ENCODE results near the gene THBS3.

The THBS3 gene

GRCh38 chr1:155169541-155169940 is 38.2 kb downstream of the THBS3 start:
- TF ChIP-seq CEBPB (IDR thresholded peaks at IDR 0.05), result no peak
- no peak for TF ChIP-seq MAX (IDR thresholded peaks at IDR 0.05)
- TF ChIP-seq ZBTB7A (IDR thresholded peaks at IDR 0.05; ENCODE audit: low read depth), result no peak
- TF ChIP-seq FOXM1 (IDR thresholded peaks at IDR 0.05; ENCODE audit: borderline replicate concordance, low read depth), result no peak
- no peak for TF ChIP-seq EGR1 (IDR thresholded peaks at IDR 0.05)
- TF ChIP-seq TAF1 (IDR thresholded peaks at IDR 0.05; ENCODE audit: low read depth), result no peak
- TF ChIP-seq CREB1 (IDR thresholded peaks at IDR 0.05; ENCODE audit: low read depth), result no peak
- no peak for TF ChIP-seq USF1 (IDR thresholded peaks at IDR 0.05)
- no peak for TF ChIP-seq REST (IDR thresholded peaks at IDR 0.05; ENCODE audit: low read depth)
- no peak for TF ChIP-seq NFIC (IDR thresholded peaks at IDR 0.05)

- TF ChIP-seq EP300 (IDR thresholded peaks at IDR 0.05; ENCODE audit: borderline replicate concordance) (no peak), TEAD4 (IDR thresholded peaks at IDR 0.05) (no peak), ZBTB7A (IDR thresholded peaks at IDR 0.05; ENCODE audit: low read depth) (no peak), CREB1 (IDR thresholded peaks at IDR 0.05; ENCODE audit: low read depth) (no peak), TAF1 (IDR thresholded peaks at IDR 0.05; ENCODE audit: low read depth) (no peak), FOXM1 (IDR thresholded peaks at IDR 0.05; ENCODE audit: borderline replicate concordance, low read depth) (no peak), USF1 (IDR thresholded peaks at IDR 0.05) (no peak), RAD21 (IDR thresholded peaks at IDR 0.05; ENCODE audit: low read depth) (no peak), TCF12 (IDR thresholded peaks at IDR 0.05; ENCODE audit: low read depth) (no peak), CEBPB (IDR thresholded peaks at IDR 0.05) (no peak), YY1 (IDR thresholded peaks at IDR 0.05; ENCODE audit: low read depth) (no peak), EGR1 (IDR thresholded peaks at IDR 0.05) (no peak)
Observed at GRCh38 chr1:155168456-155169210, 39.1 kb downstream of the THBS3 start.

GRCh38 chr1:155168105-155168445 is 39.6 kb downstream of the THBS3 start:
- peak; percentile 25; the same call in 1 of the 2 replicates for TF ChIP-seq CEBPB (IDR thresholded peaks at IDR 0.05)

DNA sequence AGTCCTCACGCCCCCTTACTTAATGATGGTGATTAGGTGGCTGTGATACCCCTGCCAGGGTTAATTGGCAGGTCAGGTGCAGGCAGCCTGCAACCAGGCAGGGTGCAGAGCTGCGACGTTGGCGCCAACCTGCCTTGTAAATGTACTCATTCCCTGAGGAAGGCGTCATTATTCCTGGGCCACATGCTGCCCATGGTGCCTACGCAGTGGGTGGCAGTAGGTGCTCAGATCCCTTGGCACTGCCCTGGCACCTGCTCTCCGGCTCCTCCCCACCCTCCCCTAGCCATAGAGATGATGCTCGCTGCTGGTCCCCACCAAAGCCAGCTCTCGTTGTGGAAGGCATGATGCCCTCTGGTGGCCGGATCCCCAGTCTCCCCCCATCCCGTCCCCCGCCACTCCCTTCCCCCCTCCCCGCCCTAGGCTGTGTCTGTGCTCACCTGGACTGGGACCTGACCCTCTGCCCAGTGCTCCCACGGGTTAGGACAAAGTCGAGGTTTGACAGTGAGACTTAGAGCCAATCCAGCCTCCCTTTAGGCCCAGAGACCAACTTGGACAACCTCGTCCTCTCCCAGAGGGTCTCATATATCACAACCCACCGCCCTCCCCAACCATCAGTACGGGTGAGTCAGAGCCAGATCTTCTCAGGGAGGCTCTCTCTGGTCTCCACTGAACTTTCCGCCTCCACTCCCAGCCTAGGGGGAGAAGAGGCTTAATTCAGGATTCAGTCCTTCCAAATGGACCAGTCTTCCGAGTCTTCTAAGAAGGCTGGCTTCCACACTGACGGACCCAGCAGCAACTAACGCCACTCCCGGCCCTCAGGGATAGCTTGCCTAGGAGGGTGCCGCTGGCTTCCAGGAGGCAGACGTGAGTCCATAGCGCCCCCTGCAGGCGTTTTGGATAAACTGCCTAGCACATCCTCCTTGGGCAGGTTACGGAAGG is 40.3 kb downstream of the THBS3 start:
- no peak for TF ChIP-seq CEBPB (IDR thresholded peaks at IDR 0.05)
- no peak for TF ChIP-seq EP300 (IDR thresholded peaks at IDR 0.05; ENCODE audit: borderline replicate concordance)
- peak; percentile 98 for TF ChIP-seq RAD21 (IDR thresholded peaks at IDR 0.05; ENCODE audit: low read depth)
- TF ChIP-seq EGR1 (IDR thresholded peaks at IDR 0.05), result no peak
- no peak for TF ChIP-seq ZBTB7A (IDR thresholded peaks at IDR 0.05; ENCODE audit: low read depth)
- no peak for TF ChIP-seq USF1 (IDR thresholded peaks at IDR 0.05)
- no peak for TF ChIP-seq MAX (IDR thresholded peaks at IDR 0.05)
- TF ChIP-seq REST (IDR thresholded peaks at IDR 0.05; ENCODE audit: low read depth), result no peak
- TF ChIP-seq TCF12 (IDR thresholded peaks at IDR 0.05; ENCODE audit: low read depth), result no peak

- no peak for TF ChIP-seq RAD21 (IDR thresholded peaks at IDR 0.05; ENCODE audit: low read depth)
- TF ChIP-seq TEAD4 (IDR thresholded peaks at IDR 0.05), result no peak
- no peak for TF ChIP-seq USF1 (IDR thresholded peaks at IDR 0.05)
- no peak for TF ChIP-seq TCF12 (IDR thresholded peaks at IDR 0.05; ENCODE audit: low read depth)
- TF ChIP-seq TAF1 (IDR thresholded peaks at IDR 0.05; ENCODE audit: low read depth), result no peak
- TF ChIP-seq CEBPB (IDR thresholded peaks at IDR 0.05), result no peak
- no peak for TF ChIP-seq NFIC (IDR thresholded peaks at IDR 0.05)
- no peak for TF ChIP-seq EP300 (IDR thresholded peaks at IDR 0.05; ENCODE audit: borderline replicate concordance)
- TF ChIP-seq CREB1 (IDR thresholded peaks at IDR 0.05; ENCODE audit: low read depth), result no peak
- TF ChIP-seq EGR1 (IDR thresholded peaks at IDR 0.05), result no peak
- no peak for TF ChIP-seq REST (IDR thresholded peaks at IDR 0.05; ENCODE audit: low read depth)
- TF ChIP-seq FOXM1 (IDR thresholded peaks at IDR 0.05; ENCODE audit: borderline replicate concordance, low read depth), result no peak
- TF ChIP-seq YY1 (IDR thresholded peaks at IDR 0.05; ENCODE audit: low read depth), result no peak
- no peak for TF ChIP-seq MAX (IDR thresholded peaks at IDR 0.05)
- no peak for TF ChIP-seq ZBTB7A (IDR thresholded peaks at IDR 0.05; ENCODE audit: low read depth)
Observed at GRCh38 chr1:155166471-155167165, 41.1 kb downstream of the THBS3 start.
